Measurements from ENCODE around the gene VOPP1.

- TF ChIP-seq CTCF (IDR thresholded peaks at IDR 0.05) (no peak), POLR2A (IDR thresholded peaks at IDR 0.05) (no peak)
Measured at GRCh38 chr7:55439627-55440026, 132.7 kb downstream of the VOPP1 start.

Data from right lobe of liver (tissue), 4 donors.